GM18870 (cell line): ENCODE results near the gene ATP5F1E.
A peak's percentile ranks its signal among the peaks of the same experiment; 100 is the strongest.
"Not testable (repeated sequence)": the region's sequence is repeated elsewhere in the genome, so short reads cannot be mapped to it uniquely, and the experiment has no call there.

ENCODE experiments used
- ATAC-seq: cut with Tn5 transposase; IDR thresholded peaks from one replicate; pipeline ENCODE4 v1.9.1; 2021; ENCODE audit warnings: moderate library complexity; ENCODE audit not compliant: unreplicated experiment

The ATP5F1E gene

GRCh38 chr20:59043698-59044097 is 11.6 kb upstream of the ATP5F1E start:
- no peak for ATAC-seq

DNA sequence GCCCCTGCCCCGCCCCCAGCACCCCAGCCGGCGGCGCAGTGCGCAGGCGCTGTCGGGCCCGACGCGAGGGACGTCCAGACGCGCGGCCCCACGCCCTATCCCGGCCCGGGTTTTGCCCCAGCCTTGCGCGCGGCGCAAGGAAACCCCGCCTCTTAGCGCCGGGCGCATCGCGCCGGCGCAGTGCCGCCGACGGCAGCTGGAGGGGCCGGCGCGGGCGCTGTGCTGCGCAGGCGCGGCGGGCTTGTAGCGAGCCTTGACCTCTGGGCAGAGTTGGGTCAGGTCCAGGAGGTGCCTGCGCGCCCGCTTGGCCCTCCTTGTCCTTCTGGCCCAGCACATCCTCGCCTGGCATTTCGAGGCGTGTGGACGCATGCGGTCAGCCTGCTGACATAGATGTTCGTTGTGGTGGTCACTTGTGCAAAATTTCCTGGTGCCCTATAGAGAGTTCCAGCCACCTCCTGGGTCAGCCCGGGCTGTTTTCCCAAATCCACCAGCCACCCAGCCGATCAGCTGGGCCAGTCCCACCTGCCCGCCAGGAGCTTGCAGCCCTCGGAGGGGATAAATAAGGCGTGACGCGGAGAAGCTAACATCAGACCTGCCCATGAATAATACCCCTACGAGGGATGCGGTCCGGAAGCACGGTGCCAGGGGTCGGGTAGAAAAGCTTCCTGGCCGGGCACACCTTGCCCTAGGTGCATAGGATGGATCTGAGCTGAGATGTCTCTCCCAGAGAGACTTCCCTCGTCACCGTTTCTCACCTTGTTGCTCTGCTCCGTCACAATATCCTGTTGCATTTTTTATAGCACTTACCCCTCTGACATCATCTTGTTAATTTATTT is 10.9 kb upstream of the ATP5F1E start:
- peak; percentile 72 for ATAC-seq

GRCh38 chr20:59042151-59042795 is 10.1 kb upstream of the ATP5F1E start, which contains the start of gene PRELID3B:
Gene PRELID3B (minus strand): TSS chr20:59042786. CDS start chr20:59042730, 56 bp downstream.
- peak; percentile 29 for ATAC-seq

DNA sequence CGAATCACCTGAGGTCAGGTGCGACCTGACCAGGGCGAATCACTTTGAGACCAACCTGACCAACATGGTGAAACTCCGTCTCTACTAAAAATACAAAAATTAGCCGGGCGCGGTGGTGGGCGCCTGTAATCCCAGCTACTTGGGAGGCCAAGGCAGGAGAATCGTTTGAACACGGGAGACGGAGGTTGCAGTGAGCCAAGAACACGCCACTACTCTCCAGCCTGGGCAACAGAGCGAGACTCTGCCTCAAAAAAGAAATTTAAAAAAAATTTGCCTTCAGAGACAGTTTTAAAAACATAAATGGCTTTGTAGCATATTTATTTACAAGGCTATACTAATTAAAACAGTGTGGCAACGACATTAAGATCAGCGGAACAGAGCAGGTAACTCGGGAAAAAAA is 9.4 kb upstream of the ATP5F1E start:
- ATAC-seq: not testable (repeated sequence)

DNA sequence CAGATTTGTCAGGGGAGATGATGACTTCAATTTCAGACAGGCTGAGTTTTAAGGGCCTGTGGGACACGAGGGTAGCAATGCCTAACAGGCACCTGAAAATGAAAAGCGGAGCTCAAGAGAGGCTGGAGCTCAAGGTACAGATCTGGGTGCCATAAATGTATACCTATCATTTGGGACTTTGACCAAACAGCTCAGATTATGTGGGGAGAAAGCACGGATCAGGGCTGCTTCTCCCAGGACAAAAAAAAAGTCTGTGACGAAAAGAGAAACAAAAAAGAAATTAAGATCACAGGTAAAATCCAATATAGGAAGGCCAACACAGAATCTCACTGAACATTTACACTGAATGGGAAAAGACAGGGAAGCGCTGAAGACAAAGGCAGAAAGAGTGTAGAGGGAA is 8.5 kb upstream of the ATP5F1E start:
- ATAC-seq: no peak

DNA sequence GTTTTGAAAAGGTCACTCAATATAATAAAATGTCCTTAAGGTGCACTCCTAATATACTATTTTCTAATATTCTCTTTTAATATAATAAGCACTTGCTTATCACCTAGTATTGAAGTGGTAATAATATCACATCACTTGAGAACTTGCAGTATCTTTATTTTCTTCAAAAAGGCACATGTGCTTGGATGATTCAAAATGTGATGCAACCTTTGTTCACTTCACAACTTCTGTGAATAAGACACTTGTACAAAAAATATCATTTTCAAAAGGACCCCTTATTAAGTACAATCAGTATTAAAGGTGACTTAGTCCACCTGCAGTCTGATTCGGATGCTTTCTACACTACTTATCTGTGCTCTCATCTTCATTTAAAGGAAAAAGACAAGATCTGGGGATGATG is 7.1 kb upstream of the ATP5F1E start:
- ATAC-seq: no peak

DNA sequence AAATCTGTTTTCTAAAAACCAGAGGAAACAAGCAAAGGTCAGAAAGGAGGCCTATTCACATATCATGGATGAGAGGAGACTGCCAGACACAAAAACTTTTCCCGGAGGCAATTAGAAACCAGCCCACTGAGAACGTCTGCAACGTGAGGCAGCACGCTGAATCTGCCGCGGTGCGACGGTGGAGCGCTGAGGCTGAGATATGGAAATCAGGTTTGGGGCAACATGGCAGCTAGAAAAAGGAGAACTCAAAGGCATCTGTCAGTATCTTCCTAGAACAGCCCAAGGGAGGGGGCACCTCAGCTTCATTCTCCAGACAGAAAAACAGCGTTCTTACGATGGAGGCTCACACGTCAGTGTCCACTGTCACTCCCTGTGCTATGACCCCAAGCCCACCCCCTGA is 5.3 kb upstream of the ATP5F1E start:
- ATAC-seq: no peak

DNA sequence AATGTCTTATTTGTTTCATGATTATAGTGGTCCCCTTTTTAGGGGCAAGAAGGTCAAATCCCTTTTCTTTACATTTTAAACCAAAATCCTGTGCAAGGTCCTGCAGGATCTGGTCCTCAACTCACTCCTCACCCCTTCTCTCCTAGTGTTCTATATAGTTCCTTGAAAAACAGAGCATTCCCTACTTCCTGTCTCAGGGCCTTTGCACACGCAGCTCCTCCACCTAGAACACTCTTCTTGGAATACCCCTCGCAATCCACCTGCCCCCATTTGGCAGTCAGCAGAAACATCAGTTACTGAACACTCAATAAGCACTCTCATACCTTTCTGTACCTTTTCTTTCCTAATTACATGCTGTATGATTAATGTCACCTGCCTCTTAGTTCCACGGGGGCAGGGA is 3.2 kb upstream of the ATP5F1E start:
- ATAC-seq: no peak

- no peak for ATAC-seq
Observed at GRCh38 chr20:59033616-59034165, 1.6 kb upstream of the ATP5F1E start.

- no peak for ATAC-seq
Observed at GRCh38 chr20:59033093-59033492, 958 bp upstream of the ATP5F1E start.

GRCh38 chr20:59032713-59033059 is 551 bp upstream of the ATP5F1E start:
- peak; percentile 41 for ATAC-seq

DNA sequence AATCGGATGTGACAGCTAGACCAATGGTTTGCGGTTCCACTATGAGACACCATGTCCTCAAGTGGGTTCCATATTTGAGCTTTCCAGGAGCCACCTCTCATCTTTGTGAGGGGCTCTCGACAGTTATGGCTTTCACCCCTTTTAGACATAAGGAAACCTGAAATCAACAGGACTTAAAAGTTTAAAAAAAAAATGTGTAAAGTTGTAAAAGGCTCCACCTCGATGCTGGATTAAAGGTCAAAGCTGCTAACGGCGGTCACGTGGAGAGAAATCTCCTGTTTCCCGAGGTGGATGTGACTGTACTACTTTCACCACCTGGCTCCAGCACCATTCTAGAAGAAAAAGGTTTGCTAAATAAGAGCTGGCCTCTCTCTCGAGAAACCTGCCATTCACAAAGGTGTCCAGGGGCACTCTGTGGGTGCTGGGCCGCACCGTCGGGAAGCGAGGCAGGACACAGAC is 542 bp downstream of the ATP5F1E start:
- no peak for ATAC-seq

- no peak for ATAC-seq
Observed at GRCh38 chr20:59030911-59031563, 1.1 kb downstream of the ATP5F1E start.

DNA sequence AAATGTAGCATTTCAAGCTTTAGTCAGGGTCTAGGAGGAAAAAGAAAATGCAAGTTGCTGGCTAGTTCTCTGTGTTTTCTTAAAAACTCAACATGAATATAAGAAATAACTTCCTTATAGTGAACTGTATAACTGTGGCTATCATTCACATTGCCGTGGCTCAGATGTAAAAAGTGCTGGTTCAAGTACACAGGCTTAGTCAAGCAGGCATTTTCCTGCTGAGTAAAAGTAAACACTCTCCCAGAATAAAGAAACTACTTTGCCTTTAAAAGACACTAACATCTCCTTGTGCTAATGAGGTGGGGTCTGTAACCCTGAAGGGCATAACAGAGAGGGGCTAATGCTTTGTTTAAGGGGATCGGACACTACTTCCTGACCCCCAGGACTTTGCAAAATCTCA is 3.3 kb downstream of the ATP5F1E start:
- ATAC-seq: no peak

- ATAC-seq: no peak
Observed at GRCh38 chr20:59027741-59028320, 4.3 kb downstream of the ATP5F1E start.

- ATAC-seq: no peak
Observed at GRCh38 chr20:59026904-59027740, 5.0 kb downstream of the ATP5F1E start.

DNA sequence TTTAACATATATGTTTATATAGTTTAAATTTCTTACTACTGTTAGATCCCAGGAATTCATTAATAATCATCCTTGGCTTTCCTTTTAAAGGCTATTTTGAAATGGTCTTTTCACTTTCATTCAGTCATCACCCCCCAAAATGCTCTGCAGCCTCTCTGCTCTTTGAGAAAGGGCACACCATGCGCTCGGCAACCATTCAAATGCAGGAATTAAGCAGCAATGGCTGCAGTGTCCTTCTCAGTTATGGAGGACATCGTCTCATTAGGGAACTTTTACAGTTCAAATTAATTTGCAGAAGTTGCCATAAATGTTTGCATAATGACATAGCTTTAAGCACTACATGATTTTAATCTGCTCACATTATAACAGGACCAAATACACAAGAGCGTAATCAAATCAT is 6.6 kb downstream of the ATP5F1E start:
- no peak for ATAC-seq

GRCh38 chr20:59025086-59025485 is 7.0 kb downstream of the ATP5F1E start:
- ATAC-seq: no peak

GRCh38 chr20:59024111-59024530 is 8.0 kb downstream of the ATP5F1E start:
- ATAC-seq: no peak

- ATAC-seq: no peak
Observed at GRCh38 chr20:59023616-59024015, 8.5 kb downstream of the ATP5F1E start.
